CD1c-positive myeloid dendritic cell (primary cell): ENCODE data around the gene AP1G1.
"Not testable (repeated sequence)": the region's sequence is repeated elsewhere in the genome, so short reads cannot be mapped to it uniquely, and the experiment has no call there.

ENCODE experiments used
- DNase-seq: peaks from one replicate; pipeline ENCODE4 v3.0.0-alpha.2; 2016; ENCODE audit errors: extremely low spot score

The AP1G1 gene

DNA sequence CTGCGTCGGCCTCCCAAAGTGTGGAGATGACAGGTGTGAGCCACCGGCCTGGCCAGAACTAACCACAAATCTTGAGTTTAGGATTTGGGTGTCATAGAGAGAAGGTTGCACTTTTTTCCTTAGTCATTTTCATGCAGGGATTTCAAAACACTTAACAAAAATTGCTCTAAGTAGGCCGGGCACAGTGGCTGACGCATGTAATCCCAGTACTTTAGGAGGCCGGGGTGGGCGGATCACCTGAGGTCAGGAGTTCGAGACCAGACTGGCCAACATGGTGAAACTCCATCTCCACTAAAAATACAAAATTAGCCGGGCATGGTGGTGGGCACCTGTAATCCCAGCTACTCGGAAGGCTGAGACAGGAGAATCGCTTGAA lies 1.5 kb upstream of the AP1G1 start:
- DNase-seq = peak; percentile 31

DNA sequence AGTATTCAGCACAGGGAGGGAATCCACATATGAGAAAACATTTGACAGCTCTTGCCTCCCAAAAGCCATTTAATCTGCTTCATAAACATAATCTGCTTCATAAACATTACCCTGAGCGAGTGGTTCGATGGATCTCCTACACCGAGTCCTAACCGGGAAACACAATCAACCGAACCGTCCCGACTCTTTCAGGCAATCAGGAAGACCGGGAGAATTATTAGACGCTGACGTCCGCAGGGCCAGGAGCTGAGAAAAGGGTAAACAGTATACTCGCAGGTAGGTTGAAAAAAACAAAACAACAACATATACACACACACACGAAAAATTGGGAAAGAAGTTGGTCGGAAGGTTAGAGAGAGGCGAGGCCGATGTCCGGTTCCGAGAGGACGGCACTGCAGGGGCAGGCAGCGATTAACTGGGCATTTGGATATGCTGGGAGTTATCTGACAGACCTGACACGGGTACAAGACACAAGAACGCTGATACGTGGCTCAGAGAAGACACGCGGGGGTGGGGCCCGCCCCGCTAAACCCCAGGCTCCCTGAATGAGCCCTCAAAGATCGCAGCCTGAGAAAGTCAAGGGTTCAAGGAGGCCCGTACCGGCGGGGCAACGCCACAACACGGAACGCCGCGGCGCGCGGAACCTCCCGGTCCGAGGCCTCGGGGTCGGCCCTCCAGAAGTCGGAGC lies 585 bp downstream of the AP1G1 start:
- peak; percentile 47 for DNase-seq

DNA sequence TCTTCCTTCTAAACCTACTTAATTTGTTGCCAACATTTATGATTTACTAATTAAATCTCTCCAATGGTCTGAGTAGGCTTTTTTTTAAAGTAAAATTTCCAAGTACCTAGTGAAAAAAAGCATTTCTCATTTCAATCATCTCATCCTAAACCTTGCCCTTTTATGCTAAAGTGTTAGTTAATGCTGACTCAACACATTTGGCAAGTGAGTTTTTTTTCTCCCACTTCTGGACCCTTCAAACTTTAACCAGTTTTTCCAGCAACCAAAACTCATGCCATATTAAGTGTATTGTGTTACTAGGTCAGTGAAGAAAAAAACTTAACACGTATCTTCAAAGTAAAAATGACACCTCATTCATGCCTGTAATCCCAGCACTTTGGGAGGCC lies 5.3 kb downstream of the AP1G1 start:
- no peak for DNase-seq

DNA sequence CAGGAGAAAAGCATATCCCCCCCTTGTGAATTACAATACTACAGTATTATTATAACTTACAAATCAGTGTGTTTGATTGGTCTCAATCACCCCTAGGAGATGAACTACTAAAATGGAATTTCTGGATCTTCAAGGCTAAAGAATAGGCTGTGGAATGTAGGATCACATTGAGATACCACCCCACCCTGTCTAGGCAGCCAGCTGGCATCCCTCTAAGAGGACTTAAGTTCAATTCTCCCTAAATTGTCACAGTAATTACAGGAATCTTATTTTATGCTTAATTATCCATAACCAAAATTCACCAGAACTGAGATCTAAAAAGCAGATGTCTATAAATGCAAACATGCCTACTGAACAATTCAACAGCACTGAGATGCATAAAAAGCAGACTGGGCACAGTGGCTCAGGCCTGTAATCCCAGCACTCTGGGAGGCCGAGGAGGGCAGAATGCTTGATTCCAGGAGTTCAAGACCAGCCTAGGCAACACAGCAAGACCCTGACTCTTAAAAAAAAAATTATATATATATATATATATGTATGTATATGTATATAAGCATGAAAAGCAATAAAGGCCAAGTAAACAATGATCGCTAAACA lies 12.0 kb downstream of the AP1G1 start:
- DNase-seq = no peak

DNA sequence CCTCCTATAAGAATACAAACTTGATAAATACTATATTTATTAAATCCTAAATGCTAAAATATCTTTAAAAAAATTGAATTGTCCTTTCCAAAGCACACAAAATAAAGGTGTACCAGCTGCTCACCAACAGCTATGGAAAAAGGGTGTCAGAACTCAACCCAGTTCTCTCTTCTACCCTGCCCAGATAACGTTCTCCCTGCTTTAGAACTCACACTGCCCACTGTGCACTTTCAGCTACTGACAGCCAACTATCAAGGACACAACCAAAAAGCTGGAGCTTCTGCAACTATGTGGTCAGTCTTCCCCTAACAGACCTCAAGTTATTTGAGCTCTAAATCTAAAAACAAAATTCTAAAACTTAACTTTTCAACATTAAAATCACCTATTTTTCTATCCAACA lies 13.7 kb downstream of the AP1G1 start:
- DNase-seq = no peak

DNA sequence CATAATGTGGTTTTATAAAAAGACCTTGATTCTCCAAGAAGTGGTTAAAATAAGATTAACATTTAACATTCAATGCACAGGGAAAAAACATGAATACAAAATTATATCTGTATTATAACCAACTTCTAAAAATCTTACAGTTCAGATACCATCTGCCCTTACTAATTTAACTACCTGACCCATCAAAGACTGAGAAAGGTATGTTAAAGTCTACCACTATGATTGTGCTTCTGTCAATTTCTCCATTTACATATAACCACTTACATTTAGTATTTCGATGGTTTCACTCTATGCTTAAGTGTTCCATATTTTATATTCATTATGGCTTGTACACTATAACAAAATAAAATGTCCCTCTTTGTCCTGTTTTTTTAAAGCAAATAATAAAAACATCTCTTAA lies 14.6 kb downstream of the AP1G1 start:
- no peak for DNase-seq

DNA sequence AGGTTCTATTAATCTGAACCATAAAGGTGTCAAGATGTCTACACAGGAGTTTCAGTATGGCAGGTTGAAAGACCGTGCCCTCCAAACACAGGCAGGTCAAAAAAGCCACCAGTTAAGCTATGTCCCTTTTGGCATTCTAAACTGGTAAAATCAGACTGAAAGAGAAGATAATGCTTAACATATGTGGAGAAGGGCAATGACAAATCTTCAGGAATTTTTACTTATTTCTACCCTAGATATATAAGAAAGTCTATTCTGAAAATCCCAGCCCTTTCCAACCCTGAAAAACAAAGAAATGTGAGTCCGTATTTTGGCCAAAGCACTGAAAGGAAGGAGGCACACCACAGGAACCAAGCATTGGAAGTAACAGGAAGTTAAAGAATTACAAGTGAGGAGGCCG lies 16.5 kb downstream of the AP1G1 start:
- DNase-seq = no peak

DNA sequence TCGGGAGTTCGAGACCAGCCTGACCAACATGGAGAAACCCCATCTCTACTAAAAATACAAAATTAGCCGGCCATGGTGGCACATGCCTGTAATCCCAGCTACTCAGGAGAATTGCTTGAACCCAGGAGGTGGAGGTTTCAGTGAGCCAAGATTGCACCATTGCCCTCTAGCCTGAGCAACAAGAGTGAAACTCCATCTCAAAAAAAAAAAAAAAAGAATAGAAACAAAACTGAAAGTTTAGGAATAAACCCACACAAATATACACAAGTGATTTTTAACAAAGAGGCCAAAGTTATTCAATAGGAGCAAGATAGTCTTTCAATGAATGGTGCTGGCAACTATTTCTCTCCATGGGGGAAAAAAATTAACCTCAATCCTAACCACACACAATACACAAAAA lies 18.3 kb downstream of the AP1G1 start:
- not testable (repeated sequence) for DNase-seq

DNA sequence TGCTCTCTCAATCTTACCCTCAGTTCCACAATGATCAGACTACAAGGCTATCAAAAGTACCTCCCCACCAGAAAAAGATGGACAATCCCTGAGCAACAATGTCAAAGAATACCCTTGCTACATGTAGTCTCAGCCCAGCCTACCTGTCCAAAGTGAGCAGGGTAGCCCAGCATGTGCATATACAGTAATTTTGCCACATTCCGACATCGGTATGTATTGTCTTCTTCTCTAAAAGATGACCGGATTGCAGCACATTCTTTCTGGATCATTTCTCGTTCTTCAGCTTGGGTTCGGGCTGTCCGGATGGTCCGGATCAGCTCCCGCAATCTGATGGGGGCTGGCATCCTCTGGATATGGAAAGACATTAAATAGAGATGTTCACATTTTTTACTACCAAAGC lies 19.5 kb downstream of the AP1G1 start:
- no peak for DNase-seq

DNA sequence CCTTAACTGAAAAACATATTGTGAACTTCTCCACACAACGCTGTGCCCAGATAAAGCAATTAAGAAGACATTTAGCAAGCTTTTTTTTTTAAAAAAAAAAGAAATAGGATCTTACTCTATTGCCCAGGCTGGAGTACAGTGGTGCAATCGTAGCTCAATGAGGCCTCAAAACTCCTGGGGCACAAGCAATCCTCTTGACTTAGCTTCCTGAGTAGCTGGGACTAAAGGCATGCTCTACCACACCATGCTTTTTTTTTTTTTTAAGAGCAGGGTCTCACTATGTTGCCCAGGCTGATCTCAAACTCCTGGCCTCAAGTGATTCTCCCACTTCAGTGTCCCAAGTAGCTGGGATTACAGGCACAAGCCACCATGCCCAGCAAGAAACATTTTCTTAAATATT lies 20.1 kb downstream of the AP1G1 start:
- DNase-seq = no peak

DNA sequence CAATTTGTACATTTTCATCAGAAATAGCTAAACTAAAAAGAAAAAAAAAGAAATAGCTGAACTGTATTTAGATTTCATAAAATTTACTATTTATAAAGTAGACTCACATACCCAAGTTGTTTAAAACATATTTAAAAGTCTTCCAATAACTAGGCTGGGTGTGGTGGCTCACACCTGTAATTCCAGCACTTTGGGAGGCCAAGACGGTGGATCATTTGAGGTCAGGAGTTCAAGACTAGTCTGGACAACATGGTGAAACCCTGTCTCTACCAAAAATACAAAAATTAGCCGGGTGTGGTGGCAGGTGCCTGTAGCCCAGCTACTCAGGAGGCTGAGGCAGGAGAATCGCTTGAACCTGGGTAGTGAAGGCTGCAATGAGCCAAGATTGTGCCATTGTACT lies 23.5 kb downstream of the AP1G1 start:
- not testable (repeated sequence) for DNase-seq

DNA sequence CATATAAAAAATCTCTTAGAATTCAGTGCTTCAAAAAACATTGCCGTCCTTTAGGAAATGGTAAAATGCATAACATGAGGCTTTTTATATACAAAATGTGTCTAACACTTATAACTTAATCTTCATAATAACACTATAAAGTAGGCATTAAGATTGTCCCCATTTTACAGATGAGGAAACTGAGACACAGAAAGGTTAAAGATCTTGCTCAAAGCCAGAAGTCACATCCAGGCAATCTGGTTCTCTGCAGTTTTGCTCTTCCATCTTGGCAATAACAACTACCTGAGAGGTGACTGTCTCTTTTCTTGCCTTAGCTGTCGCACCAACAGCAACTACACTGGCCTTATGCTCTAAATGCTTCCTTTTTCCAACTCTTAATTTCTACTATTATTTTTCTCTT lies 24.5 kb downstream of the AP1G1 start:
- DNase-seq = no peak

DNA sequence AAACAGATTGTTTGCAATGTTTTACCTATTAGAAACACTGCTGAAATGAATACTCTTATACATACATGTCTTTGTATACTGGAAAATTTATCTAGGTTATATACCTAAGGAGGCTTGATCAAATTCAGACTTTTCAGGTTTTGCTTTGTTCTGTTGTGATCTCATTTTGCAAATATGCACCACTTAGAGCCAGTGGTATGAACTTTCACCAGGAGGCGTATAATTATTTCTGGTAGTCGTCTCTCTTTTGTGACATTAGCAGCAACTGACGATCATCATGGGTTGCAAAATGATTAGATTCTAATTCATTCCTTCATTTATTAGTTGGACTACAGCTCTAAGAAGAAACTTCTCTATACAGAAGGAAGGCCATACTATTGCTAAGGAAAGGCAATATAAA lies 26.9 kb downstream of the AP1G1 start:
- no peak for DNase-seq

DNA sequence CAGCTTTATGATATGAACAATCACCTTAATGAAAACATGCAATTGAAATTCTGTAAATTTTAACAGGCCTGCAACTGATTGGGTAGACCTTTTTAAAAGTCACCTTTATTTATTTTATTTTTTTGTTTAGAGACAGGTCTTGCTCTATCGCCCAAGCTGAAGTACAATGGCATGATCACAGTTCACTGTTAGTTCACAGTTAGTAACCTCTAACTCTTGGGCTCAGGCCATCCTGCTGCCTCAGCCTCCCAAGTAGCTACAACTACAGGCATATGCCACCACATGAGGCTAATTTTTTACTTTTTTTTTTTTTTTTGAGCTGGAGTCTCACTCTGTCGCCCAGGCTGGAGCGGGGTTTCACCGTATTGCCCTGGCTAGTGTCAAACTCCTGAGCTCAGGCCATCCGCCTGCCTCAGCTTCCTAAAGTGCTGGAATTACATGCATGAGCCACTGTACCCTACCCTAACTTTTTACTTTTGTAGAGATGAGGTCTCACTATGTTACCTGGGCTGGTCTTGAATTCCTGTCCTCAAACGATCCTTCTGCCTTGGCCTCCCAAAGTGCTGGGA lies 28.0 kb downstream of the AP1G1 start:
- no peak for DNase-seq

DNA sequence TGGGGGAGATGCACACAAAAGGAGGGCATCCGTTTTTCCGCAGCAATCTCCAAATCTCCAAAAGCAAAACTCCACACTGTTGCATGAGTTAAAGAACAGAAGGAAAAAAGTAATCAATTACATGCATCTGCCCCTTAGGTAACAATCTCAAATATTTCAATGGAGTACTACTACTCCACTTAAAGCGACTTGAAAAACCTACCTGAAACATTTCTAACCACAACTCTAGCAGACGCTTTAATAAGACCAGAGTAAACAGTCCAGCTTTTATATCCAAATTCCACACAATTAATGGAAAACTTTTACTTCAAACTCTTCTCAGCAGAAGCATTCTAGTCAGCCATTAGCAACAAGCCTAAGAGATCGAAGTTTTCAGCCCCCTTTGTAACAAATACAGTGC lies 29.9 kb downstream of the AP1G1 start:
- DNase-seq = no peak

DNA sequence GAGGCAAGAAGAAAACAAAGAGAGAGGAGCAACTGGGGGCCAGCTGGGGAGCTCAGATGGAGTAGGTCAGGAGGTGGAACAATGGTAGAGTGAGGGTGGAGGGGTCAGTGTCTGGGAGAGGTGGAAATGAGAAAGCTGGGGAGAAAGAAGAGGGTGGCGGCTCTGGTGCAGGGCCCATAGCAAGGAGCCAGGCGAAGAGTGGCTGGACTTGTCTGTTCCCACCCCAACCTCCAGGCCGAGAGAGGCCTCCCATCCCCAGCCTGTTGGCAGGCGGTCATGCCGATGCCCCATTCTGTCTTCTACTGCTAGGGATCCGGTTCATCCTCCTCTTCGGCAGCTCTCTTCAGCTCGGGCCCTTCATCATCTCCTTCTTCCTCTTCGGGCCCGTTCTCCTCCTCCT lies 31.3 kb downstream of the AP1G1 start:
- DNase-seq = no peak

DNA sequence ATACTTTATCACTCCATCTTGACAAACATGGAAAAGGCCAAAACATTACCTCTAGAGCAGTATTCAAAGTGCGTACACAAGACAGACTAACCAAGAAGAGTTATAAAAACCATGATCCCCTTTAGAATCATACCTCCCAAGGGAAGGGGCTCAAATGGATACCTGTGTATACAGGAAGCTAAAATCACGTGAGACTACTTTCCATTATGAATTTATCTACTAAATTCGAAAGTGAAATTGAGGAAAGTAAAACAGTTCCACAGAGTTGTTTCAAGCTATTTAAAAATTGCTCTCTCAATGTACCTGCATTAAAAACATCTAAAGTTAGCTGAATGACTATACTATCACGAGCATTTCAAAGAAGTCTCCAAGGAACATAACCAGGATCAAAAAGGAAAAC lies 32.7 kb downstream of the AP1G1 start:
- no peak for DNase-seq

DNA sequence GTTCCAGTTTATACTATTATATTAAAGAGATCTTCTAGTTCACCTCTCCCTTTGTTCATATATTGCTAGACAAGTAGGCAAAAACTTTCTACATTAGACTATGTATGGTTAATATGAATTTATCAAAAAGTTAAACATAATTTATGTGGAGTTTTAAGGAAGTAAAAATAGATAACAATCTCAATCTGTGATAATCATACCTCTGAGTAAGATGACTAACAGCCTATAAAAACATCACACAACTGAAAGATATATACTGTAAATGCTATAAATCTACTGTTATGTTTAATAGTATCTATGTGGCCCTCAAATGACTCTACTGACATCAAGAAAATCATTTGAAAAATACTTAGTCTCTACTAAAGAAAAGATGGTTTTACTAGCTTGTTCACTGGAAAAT lies 37.1 kb downstream of the AP1G1 start:
- no peak for DNase-seq

DNA sequence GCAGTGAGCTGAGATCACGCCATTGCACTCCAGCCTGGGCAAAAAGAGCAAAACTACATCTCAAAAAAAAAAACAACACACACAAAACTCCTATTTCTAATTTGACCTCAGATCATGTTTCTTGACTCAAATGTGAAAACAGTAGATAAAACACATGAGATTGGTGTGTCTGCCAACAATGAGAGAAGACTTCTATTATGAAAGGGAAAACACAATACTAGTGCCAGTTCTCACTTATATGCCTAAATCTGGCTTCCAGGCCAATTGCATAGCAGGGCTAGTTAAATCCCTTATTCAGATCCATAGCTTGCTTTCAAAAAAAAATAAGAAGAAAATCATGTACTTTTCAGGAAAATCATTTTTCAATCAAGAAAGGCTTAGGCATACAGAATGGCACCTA lies 39.4 kb downstream of the AP1G1 start:
- DNase-seq = no peak

DNA sequence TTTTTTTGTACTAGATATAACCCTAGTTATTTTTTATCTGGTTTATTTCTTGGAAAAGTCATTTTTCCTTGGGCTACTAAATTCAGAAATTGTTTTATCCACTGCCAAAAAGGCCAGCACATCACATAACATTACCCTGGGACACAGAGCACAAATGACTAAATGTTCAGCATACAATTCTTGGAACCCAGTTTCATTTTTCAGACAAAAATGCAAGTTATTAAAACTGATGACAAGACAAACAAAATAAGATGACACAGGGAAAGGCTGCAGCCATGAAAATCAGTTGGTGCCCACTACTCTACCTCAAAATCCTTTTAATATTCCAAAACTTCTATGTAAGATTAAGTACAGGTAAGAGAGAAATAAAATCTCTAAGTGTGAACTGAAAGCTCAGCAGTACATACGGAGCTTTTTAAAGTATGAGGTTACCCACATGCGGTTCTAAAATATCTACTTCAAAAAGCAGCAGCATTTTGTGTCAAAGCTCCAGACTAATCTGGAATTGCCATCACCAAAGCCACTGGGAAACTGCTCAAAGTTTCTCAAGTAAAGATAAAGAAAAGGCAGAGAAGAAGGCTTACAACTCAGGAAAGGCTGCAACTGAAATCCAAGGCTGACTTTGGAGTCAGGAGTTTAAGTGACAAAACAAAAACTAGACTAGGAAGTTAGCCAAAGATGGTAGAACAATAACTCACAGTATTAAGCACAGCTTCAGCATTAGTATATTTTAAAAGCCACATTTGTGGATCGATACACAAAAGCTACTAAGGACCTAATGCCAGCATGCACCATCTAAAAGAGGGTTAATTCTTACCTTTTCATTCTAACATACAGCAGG lies 41.4 kb downstream of the AP1G1 start:
- DNase-seq = no peak

DNA sequence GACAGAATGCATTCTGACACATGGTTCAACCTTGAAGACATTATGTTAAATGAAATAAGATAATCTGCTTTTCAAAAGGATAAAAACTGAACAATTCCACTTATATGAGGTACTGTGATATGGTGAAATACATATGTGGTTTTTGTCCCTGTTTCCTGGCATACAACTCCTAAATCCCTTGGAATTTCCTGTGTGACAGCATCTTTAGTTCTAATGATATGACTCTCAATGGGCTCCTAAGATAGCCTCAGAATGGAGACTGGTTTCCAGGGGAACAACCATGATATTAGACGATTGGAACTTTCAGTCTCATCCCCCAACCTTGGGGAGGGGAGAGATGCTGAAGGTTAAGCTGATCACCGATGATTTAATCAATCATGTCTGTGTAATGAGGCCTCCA lies 46.4 kb downstream of the AP1G1 start:
- DNase-seq = no peak

DNA sequence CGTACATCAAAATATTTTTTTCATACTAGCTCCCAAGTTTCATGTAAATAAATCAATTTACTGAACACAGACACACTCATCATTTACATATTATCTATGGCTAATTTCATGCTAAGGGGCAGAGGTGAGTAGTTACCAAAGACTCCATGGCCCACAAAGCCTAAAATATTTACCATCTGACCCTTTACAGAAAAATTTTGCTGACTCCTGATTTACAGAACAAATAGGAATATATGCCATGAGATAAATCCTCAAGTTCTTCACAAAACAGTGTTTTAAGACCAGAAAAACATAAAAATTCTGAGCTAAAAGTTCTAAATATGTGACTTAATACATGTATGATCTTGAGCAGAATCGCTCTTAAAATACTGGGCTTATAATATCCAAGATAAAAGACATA lies 47.5 kb downstream of the AP1G1 start:
- DNase-seq = no peak

DNA sequence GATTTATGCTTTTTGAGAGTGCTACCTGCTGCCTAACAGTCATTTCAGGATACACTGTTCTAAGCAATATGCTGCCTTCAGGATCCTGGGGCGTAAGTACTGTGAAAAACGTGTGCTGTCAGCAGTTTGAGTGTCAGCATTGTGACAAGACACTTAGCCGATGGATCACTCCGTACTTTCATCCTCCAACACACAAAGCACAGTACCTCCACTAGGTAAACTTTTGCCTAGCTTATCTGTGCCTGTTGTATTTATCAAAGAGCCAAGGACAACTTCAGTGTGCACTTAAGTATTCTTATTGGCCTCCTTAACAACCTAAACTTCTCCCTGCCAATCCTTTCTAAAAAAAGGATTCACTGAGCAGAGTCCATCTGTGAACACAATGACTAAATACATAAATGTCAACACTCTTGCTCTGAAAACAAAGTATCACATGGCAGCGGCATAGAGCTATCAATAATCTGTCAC lies 50.3 kb downstream of the AP1G1 start:
- no peak for DNase-seq
